GM21423 (cell line): ENCODE measurements around the gene WNT7B.

Experiments used
- ATAC-seq: cut with Tn5 transposase; IDR thresholded peaks from one replicate; pipeline ENCODE4 v1.9.1; 2021; ENCODE audit warnings: mild to moderate bottlenecking, moderate library complexity; ENCODE audit not compliant: unreplicated experiment

WNT7B gene

DNA sequence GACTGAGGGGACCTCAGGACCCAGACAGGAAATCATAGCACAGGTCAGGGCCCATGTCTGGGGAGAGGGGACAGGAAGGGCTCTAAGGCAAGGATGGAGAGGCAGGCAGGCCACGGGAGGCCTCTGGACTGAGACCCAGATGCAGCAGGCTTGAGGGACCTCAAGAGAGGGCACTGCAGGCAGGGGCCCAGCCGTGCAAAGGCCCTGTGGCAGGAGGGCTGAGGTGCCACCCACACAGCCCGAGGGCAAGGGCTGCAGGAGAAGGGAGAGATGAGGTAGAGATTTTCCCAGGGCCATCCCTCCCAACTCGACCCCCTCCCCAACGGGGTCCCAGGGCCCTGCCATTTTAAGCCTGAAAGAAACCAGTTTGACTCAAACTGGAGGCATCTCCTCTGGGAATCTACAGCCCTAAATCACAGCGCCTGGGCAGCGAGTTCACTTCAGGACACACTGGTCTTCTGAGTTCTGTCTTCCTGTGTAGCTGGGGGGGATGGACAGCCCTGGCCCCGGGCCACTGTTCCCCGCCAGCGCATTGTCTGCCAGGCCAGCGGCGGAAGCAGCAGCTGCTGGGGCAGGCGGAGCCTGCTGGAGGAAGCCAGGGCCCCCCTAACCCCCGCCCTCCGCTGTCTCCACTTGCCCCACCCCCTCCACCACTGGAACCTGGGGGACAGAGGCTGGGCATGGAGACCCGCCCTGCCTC, 20.3 kb upstream of the WNT7B start:
- ATAC-seq = no peak

DNA sequence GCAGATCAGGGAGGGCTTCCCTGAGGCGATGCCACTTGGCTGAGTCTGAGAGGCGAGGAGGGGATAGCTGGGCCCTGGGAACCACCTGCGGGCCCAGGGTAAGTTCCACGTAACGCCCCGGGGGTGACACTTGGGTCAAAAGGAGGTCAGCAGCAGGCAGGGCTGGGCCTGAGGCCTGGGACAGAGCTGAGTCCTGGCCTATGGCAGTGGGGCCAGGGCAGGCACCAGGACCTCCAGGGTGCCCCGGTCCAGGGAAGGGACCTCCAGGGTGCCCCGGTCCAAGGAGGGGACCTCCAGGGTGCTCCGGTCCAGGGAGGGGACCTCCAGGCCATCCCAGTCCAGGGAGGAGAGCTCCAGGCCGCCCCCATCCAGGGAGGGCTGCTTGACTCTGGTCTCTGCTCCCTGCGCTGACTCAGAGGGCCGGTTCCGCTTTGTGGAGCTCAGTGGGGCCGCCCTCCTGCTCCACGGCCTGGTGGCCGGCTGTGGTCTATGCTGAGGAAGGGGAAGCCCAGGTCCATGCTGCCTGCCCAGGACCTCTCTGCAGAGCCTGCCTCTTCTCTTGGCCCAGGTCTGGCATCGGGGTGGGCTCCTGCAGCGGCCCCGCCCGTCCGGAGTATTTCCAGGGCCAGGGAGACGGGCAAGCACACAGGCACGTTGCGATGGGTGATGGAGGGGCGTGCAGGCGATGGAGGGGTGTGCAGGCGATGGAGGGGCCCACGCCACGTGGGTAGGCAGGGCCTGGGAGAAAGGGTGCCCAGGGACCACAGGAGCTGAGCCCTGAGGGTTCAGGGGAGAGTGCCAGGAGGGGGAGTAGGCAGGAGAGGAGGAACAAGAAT, 19.5 kb upstream of the WNT7B start:
- ATAC-seq = no peak

DNA sequence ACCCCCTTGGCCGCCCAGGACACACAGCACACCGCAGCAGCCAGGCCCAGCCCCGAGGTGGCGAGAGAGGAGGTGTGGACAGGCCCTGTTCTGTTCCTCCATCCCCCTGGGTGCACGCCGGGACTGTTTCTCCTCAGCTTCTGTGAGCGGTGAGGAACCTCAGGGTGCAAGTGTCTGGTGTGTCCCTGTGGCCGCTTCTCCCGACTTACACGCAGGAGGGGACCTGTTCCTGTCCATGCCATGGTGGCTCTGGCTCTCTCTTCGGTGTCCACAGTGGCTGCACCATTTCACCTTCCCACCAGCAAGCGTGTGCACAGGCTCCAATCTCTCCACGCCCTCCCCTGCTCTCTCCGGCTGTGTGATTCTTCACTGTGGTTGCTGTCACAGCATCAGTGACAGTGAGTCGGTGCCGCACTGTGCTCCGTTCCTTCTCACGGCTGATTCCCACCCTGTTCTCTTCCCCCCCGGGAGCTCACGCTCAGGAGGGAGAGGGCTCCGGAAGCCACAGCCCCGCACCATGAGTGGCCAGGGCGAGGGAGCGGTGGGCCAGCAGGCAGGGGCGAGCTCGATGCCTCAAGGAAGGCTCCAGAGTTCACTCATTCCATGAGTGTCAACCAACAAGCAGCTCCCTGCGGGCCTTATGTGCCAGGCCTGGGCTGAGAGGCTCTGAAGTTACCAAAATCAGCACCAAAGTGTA, 18.6 kb upstream of the WNT7B start:
- no peak for ATAC-seq

DNA sequence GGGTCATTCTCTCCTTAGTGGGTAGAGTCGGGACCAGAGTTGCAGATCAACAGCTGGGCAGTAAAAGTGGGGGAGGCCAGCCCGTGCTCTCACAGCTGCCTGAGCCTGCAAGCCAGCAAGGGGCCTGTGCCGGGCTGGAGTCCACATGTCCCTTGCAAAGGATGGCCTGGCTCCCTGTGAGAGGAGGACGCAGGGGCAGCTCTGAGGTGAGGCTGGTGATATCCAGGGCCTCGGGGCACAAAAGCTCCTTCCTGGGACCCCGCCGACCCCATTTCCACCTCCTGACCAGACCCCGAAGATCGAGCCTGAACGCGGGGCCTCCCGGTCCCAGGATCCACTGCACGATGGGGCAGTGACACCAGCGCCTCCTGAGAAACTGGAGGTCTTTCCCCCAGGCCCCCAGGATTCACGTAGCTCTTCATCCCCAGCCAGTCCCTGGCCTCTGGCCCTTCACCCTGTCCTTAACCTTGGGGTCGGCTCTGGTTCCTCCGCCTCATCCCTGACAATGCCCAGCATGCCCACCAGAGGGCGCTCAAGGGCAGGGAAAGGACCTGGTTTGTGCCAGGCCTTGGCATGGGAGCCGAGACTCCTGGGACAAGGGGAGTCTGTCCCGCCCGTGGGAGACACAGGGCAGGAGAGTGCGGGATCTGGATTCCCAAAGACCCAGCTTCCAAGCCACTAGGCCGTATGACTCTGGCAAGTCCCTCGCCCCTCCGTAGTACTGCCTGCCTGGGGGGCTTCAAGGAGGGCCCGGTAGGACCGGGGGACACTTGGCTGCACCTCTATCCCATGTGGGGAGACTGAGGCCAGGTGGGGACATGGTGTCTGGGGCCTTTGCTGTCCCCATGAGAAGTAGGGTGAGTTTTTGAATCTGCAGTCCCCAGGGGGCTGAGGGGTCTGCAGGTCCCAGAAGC, 17.8 kb upstream of the WNT7B start:
- ATAC-seq = no peak

DNA sequence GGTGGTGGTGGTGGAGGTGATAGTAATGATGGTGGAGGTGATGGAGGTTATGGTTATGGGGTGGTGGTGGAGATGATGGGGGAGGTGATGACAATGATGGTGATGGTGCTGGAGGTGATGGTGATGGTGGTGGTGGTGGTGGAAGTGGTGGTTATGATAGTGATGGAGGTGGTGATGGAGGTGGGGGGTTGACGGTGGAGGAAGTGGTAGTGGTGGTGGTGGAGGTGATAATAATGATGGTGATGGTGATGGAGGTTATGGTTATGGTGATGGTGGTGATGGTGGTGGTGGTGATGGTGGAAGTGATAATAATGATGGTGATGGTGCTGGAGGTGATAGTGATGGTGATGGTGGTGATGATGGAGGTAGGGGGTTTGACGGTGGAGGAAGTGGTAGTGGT, 16.9 kb upstream of the WNT7B start:
- no peak for ATAC-seq

DNA sequence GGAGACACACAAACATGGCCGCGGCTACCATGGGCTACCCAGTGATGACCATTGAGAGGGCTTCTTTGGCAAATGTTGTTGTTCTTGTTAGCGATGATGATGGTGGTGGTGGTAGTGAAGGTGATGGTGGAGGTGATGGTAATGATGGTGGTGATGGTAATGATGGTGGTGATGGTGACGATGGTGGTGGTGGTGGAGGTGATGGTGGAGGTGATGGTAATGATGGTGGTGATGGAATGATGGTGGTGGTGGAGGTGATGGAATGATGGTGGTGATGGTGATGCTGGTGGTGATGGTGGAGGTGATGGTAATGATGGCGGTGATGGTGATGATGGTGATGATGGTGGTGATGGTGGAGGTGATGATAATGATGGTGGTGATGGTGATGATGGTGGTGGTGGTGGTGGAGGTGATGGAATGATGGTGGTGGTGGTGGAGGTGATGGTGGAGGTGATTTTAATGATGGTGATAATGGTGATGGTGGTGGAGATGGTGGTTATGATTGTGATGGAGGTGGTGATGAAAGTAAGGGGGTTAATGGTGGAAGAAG, 16.3 kb upstream of the WNT7B start:
- no peak for ATAC-seq

DNA sequence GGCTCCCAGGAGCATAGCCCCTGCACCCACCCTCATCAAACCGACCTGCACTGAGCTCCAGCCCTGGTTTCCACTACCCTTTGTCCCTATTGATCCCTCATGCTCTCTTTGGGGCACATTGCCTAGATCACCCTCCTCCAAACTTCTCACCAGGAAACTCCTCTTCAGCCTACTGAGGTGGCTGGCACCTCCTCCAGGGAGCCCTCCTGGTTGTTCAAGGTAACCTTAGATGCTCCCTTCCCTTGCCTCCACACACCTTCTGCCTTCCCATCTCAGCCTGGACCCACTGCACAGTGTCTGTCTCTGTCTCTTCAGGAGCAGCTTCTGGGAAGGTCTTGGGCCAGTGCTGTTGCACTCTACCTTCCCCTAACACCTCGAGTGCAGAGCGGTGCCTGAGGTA, 15.8 kb upstream of the WNT7B start:
- ATAC-seq = no peak

DNA sequence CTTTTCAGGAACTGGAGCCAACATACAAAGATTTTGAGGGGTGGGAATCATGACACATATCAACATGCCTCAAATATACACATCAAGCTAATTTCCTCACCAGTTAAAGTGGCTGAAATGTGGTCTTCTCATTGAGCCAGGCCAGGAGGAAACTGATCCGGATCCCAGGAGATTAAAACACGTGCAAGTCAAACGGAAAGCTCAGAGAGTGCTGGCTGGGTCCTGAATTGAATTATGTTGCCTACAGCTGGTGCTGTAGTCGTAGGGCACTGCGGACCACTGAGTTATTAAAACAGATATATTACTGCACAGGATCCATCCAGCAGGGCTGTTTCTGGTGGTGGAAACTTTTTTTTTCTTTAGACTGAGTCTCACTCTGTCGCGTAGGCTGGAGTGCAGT, 14.1 kb upstream of the WNT7B start:
- ATAC-seq = no peak

DNA sequence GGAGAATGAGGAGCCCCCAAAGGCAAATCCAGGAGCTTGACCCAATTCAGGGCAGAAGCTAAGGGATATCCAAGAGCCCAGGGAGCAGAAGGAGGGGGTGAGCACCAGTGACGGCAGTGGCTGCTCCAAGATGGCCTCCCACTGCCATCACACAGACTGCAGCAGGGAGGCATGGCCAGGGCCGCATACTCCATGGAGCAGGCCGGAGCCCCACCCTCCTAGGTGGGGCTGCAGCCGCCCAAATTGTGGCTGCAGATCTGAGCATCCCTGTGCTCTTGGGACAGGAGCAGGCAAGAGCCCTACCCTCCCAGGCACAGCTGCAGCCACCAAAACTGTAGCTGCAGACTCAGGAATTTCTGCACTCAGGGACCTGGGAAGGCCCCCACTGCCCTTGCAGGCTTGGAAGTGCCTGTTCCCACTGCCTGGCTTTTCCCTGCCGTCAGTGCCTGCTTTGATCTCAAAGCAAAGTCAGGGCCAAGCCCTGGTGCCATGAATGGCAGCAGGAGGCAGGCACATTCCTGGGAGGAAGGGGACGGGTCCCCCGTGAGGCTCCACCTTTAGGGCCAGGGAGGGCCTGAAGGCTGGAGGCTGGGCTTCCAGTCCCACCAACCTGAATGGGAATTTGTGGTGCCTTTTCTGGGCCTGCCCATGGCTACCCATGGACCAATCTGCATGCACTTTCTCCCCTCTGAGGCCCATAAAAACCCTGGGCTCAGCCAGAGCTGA, 10.3 kb upstream of the WNT7B start:
- ATAC-seq = no peak

DNA sequence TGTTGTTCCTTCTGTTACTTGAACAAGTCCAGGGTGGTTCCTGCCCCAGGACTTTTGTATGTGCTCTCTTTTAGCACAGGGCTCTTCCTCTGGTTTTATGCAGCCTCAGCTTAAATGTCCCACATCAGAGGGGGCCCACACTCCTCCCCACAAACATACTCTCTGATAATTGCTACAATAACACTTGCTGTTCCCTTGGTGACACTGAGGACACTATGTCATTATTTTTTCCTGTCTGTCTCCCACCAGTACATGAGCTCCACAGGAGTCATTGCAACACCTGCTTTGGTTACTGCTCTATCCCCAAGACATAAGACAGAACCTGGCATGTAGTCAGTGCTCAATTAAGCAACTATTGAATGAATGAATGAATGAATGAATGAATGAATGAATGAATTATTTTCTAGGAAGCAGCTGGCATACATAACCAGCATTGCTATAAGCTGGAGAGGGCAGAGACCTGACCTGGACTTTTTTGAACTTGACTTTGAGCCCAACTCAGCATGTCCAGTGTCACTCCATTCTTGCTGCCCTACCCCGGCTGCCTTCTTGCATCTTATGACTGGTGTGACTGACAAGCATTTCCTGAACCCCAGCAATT, 7.5 kb upstream of the WNT7B start:
- no peak for ATAC-seq

DNA sequence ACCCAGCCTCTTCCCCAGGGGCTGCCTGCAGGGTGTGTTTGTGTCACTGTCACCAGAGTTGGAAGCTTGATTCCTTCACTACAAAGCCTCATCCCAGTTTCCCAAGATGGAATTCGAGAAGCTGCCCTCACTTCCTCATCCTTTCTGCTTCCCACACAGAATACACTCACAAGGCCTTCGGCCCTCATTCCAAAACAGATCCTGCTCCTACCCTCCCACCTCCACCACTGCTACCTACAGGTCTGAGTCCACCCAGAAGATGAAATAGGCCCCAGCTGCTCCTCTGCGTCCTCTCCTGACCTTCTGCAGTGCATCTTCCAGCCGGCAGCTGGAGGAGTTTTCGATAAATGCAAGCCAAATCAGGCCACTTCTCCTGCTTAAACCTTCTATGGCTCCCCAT, 6.8 kb upstream of the WNT7B start:
- ATAC-seq = no peak

DNA sequence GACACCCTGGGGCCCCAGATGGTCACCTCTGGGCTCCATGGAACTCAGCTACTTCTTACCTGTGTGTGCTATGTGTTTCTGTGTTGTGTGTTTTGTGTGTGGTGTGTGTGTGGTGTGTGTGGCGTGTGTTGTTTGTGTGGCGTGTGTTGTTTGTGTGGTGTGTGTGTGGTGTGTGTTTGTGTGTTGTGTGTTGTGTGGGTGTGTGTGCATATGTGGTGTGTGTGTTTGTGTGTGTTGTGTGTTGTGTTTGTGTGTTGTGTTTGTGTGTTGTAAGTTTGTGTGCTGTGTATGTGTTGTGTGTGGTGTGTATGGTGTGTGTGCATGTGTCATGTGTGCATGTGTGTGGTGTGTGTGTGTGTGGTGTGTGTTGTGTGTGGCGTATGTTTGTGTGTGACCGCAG, 3.8 kb upstream of the WNT7B start:
- ATAC-seq = no peak

DNA sequence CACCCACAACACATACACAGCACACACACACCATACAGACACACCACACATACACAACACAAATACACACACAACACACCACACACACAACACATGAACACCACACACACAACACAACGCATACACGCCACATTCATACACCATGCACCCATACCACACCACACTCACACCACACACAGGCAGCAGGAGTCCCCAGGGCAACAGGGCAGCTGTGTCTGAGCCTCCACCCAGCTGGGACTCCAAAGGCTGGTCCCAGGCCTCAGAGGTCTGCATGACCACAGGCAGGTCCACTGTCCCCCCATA, 3.3 kb upstream of the WNT7B start:
- no peak for ATAC-seq

DNA sequence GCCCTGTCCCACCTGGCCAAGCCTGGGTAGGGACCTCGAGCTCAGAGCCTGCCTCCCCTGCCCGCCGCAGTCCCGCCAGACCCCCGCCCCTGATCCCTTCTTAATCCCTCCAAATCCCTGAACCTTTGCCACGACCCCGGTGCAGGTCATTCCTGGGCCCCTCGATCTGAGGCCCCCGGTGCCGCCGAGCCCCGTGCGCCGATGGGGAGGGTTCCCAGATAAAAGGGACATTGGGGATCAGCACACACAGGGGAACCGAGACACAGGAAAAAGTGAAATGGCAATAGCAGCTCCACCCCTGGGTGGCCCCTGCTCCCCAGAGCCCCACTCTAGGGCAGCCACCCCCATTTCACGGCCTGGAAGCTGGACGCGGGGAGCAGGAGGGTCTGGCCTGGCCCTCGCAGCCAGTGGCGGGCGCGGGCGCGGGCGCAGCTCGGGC, 1.3 kb upstream of the WNT7B start:
- no peak for ATAC-seq

DNA sequence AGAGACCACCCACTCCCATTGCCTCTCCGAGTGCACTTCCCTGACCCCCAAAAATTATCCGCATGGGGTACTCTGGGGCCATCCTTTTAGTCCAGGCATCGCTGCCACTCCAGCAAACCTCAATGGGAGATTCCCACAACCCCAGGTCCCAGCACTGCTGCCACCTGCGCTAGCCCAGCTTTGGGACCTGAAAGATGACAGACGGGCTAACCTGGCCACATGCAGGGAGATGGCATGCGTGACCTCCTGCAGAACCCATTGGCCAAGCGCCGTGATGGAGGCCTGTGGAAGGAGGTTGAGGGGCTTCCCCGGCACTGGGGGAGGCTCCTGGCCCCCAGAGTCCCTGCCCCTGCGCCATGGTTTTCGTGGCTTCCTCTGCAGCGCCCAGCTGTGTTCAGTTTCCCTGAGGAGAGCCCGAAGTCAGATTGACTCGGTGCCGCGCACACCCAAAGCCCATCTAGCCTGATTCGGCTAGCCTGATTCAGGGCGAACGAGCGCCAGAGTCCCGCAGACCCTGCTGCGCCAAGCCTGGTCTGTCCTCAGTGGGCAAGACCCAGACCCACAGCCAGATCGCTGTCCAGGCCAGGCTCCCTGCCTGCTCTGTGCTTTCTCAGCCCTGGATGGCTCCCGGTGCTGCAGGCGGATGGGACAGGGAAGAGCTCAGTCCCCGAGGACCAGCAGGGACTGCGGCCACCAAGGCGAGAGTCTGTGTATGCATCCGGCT, 751 bp upstream of the WNT7B start:
- ATAC-seq = no peak

DNA sequence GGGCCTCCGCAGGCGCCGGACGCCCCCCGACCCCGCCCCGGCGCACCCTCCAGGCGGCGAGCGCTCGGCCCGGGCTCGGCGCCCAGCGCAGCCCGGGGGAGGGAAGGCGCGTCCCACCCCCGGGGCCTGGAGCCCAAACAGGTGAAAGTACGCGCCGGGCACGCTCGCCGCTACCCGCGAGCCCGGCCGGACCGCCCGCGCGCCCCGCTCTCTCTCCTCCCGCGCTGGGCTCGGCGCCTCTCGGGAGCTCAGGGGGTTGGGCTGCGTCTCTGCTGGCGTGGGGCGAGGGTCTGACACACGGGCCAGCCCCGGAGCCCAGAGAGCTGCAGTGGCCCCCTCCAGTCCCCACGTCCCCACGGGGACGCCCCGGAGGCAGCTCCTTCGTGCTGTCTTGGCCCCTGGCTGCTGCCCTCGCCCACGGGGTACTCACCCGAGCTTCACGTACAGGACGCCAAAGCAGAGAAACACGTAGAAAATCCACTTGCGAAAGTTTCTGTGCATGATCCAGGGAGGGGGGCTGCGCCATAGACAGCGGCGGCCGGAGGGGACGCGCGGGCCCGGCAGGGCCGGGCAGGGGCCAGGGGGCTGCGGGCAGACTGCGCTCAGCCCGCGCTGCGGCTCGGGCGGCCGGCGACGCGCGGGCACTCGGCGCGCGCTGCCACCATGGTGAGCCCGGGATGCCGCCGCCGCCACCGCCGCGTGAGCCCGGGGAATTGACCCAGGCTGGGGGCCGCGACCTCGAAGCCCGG, 534 bp downstream of the WNT7B start:
- ATAC-seq = no peak

DNA sequence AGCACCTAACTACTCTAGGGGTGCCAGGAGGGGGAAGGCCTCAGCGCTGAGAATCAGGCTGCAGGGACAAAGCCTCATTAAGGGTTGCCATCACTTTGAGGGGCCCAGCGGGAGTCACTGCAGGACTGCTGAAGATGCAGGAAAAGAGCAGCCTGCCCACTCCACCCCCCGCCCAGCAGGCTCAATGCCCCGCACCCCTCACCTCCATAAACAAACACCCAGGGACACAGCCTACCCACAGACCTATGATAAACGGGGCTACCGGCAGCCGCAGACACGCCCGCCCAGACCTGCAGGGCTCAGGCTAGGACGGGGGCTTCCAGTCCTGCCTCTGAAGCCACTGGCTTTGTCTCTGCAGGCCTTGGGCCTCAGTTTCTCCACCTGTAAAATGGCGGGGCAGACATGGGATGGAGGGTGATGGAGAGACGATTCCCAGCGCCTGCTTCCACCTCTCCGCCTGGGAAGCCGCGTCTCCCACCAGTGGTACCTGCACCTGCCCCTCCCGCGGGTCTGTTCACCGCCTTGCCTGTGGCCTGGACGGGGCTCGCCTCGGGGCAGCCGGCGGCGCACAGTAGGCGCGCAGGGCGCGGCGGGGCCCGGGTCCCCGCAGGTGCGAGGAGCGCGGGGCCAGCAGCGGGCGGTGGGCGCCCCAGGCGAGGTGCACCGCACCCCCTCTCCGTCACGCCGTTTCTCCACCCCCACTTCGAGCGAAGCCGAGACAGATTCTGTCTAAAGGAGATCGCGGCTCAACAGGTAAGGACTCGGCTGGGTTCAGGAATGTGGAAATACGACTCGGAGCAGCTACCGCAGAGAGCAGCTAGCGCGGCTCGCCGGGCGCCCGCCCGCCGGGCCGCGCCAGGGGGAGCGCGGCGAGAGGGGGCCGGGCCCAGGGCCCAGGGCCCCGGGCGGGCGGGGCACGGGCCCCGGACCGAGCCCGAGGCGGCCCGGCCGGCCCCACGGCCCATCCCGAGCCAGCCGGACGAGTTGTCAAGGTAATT, 1.5 kb downstream of the WNT7B start:
- ATAC-seq = no peak
